Measurements from ENCODE around the gene EDARADD. TPM values are rescaled to one million over a fixed set of nuclear protein-coding genes. Genes with fewer than 3 reads are reported as not detected.
A peak's percentile ranks its signal among the peaks of the same experiment; 100 is the strongest.
"Not testable (repeated sequence)": the region's sequence is repeated elsewhere in the genome, so short reads cannot be mapped to it uniquely, and the experiment has no call there.

Gene EDARADD
- polyA plus RNA-seq, 1 donor (not counting 4 experiments of a cell fraction or from before 2014, with no cell fraction given): 12.3 TPM

DNA sequence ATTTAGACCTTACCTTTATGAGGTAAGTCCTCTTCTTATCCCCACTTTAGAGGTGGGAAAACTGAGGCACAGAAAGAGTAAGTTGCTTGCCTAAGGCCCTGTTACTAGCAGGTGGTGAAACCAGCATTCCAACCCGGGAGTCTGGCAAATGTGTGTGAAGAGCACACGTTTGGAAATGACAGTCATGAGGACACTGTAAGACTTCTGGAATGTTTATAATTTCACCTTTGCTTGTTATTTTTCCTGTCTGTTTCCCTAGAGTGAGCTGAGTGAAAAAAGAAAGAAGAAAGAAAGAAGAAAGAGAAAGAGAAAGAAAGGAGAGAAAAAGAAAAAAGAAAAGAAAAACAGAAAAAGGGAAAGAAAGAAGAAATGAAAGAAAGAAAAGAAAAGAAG, 108.5 kb downstream of the EDARADD start:
- Histone ChIP-seq H2AFZ (ENCODE audit: control insufficient read depth, low read length) (peak overlapping the region; percentile 88), H3K9me1 (ENCODE audit: control insufficient read depth, extremely low read depth, insufficient read depth, low read length) (no peaks in the 10 kb centered on the region), H3K9me3 (ENCODE audit: control insufficient read depth, low read depth, low read length) (no peaks in the 10 kb centered on the region), H3K79me2 (ENCODE audit: control insufficient read depth, insufficient read depth, low read length) (no peaks in the 10 kb centered on the region), H4K20me1 (ENCODE audit: control insufficient read depth, extremely low read depth, insufficient read depth, low read length) (no peaks in the 10 kb centered on the region), H3K9ac (ENCODE audit: control insufficient read depth, extremely low read depth, insufficient read depth, low read length) (no peak overlapping the region), H3K4me3 (ENCODE audit: control insufficient read depth in 2 of 3, extremely low read depth in 1 of 3, insufficient read depth in 2 of 3, low read depth in 1 of 3, low read length in 3 of 3) (no peak overlapping the region), H3K4me2 (ENCODE audit: control insufficient read depth, extremely low read depth, insufficient read depth, low read depth, low read length) (peak overlapping the region; percentile 76), H3K36me3 (ENCODE audit: control insufficient read depth in 2 of 2, extremely low read depth in 1 of 2, insufficient read depth in 2 of 2, low read length in 2 of 2) (no peaks in the 10 kb centered on the region), H3K4me1 (ENCODE audit: control insufficient read depth, extremely low read depth, insufficient read depth, low read length) (peaks cover 4% of the 10 kb centered on the region), H3K27ac (ENCODE audit: control insufficient read depth, insufficient read depth, low read length) (no peak overlapping the region), H3K27me3 (ENCODE audit: control insufficient read depth, extremely low read depth, insufficient read depth, low read length) (no peaks in the 10 kb centered on the region)
- DNase-seq (ENCODE audit: low read depth, low spot score) (no peak), FAIRE-seq (peak; percentile 17)
- dilution Hi-C loops (cut with MboI; ENCODE audit: extremely low pct_ligation_motif_present, low sequenced_read_pairs): no loop called here
- TF ChIP-seq EZH2 (IDR thresholded peaks at IDR 0.05; ENCODE audit: low read length): no peak
- TF ChIP-seq, protein P1, sequence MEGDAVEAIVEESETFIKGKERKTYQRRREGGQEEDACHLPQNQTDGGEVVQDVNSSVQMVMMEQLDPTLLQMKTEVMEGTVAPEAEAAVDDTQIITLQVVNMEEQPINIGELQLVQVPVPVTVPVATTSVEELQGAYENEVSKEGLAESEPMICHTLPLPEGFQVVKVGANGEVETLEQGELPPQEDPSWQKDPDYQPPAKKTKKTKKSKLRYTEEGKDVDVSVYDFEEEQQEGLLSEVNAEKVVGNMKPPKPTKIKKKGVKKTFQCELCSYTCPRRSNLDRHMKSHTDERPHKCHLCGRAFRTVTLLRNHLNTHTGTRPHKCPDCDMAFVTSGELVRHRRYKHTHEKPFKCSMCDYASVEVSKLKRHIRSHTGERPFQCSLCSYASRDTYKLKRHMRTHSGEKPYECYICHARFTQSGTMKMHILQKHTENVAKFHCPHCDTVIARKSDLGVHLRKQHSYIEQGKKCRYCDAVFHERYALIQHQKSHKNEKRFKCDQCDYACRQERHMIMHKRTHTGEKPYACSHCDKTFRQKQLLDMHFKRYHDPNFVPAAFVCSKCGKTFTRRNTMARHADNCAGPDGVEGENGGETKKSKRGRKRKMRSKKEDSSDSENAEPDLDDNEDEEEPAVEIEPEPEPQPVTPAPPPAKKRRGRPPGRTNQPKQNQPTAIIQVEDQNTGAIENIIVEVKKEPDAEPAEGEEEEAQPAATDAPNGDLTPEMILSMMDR (optimal IDR thresholded peaks at IDR 0.05 in 1 of 3, IDR thresholded peaks at IDR 0.05 in 1 of 3, conservative IDR thresholded peaks at IDR 0.05 in 1 of 3; ENCODE audit: extremely low read depth in 1 of 3, insufficient read depth in 2 of 3, low read length in 3 of 3): no peak

DNA sequence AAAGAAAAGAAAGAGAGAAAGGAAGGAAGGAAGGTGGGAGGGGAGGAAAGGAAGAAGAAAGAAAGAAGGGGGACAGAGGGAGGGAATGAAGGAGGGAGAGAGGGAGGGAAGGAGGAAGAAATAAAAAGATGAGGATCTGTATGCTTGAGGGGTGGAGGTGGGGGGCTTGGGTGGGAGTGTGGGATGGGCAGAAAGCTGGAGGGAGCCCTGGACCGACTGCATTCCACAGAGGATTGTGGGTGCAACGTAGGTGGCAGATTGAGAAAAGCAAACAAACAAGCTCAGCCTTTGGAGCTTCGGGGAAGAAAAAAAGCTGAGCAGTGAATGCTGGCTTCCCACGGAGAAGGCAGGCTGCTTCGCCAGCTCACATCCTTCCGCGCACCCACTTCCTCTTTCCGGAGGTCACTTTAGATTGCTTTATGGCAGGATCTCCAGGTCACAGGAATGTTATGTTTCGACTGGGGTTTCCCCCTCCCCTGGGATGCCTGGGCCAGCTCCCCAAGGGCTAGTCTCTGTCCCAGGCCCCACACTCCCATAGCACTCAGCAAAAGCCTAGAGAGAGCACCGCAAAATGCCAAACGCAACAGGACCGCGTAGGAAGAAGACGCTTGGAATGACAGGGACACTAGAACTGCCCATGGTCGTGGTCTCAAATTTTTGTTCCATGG, 109.0 kb downstream of the EDARADD start:
- H3K4me3 ChIP-seq (ENCODE audit: control insufficient read depth in 2 of 3, extremely low read depth in 1 of 3, insufficient read depth in 2 of 3, low read depth in 1 of 3, low read length in 3 of 3): peak overlapping the region in 2 of 3 experiments; percentile 39 to 60
- dilution Hi-C loops (cut with MboI; ENCODE audit: extremely low pct_ligation_motif_present, low sequenced_read_pairs): no loop called here
- no peaks in the 10 kb centered on the region for H3K9me1 ChIP-seq (ENCODE audit: control insufficient read depth, extremely low read depth, insufficient read depth, low read length)

DNA sequence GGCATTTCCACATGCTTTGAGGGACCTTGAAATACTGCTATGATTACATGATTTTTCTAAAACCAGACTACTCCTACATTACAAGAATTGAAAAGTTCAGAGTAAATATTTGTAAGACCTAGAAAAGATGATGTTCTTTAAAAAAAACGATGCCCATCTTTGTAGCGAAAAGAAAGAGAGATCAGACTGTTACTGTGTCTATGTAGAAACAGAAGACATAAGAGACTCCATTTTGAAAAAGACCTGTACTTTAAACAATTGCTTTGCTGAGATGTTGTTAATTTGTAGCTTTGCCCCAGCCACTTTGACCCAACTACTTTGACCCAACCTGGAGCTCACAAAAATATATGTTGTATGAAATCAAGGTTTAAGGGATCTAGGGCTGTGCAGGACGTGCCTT, 110.3 kb downstream of the EDARADD start:
- H3K4me2 ChIP-seq (ENCODE audit: control insufficient read depth, extremely low read depth, insufficient read depth, low read depth, low read length); H2AFZ ChIP-seq (ENCODE audit: control insufficient read depth, low read length); DNase-seq (ENCODE audit: low read depth, low spot score); H3K4me1 ChIP-seq (ENCODE audit: control insufficient read depth, extremely low read depth, insufficient read depth, low read length); H3K4me3 ChIP-seq (ENCODE audit: control insufficient read depth in 2 of 3, extremely low read depth in 1 of 3, insufficient read depth in 2 of 3, low read depth in 1 of 3, low read length in 3 of 3); H4K20me1 ChIP-seq (ENCODE audit: control insufficient read depth, extremely low read depth, insufficient read depth, low read length); H3K79me2 ChIP-seq (ENCODE audit: control insufficient read depth, insufficient read depth, low read length); H3K27ac ChIP-seq (ENCODE audit: control insufficient read depth, insufficient read depth, low read length); H3K9me1 ChIP-seq (ENCODE audit: control insufficient read depth, extremely low read depth, insufficient read depth, low read length); H3K9me3 ChIP-seq (ENCODE audit: control insufficient read depth, low read depth, low read length); dilution Hi-C loops (cut with MboI; ENCODE audit: extremely low pct_ligation_motif_present, low sequenced_read_pairs); H3K9ac ChIP-seq (ENCODE audit: control insufficient read depth, extremely low read depth, insufficient read depth, low read length); H3K36me3 ChIP-seq (ENCODE audit: control insufficient read depth in 2 of 2, extremely low read depth in 1 of 2, insufficient read depth in 2 of 2, low read length in 2 of 2); H3K27me3 ChIP-seq (ENCODE audit: control insufficient read depth, extremely low read depth, insufficient read depth, low read length); FAIRE-seq: not testable (repeated sequence)

More for the DNA sequence above, 109.0 kb downstream of the EDARADD start:
- Histone ChIP-seq H3K27me3 (ENCODE audit: control insufficient read depth, extremely low read depth, insufficient read depth, low read length) (no peaks in the 10 kb centered on the region), H3K36me3 (ENCODE audit: control insufficient read depth in 2 of 2, extremely low read depth in 1 of 2, insufficient read depth in 2 of 2, low read length in 2 of 2) (no peaks in the 10 kb centered on the region), H3K4me2 (ENCODE audit: control insufficient read depth, extremely low read depth, insufficient read depth, low read depth, low read length) (peak overlapping the region; percentile 76), H4K20me1 (ENCODE audit: control insufficient read depth, extremely low read depth, insufficient read depth, low read length) (no peaks in the 10 kb centered on the region), H3K79me2 (ENCODE audit: control insufficient read depth, insufficient read depth, low read length) (no peaks in the 10 kb centered on the region), H2AFZ (ENCODE audit: control insufficient read depth, low read length) (peak overlapping the region; percentile 88), H3K9me3 (ENCODE audit: control insufficient read depth, low read depth, low read length) (no peaks in the 10 kb centered on the region), H3K27ac (ENCODE audit: control insufficient read depth, insufficient read depth, low read length) (no peak overlapping the region), H3K4me1 (ENCODE audit: control insufficient read depth, extremely low read depth, insufficient read depth, low read length) (peaks cover 4% of the 10 kb centered on the region), H3K9ac (ENCODE audit: control insufficient read depth, extremely low read depth, insufficient read depth, low read length) (no peak overlapping the region)
- DNase-seq (ENCODE audit: low read depth, low spot score) (no peak), FAIRE-seq (peak; percentile 20)
- TF ChIP-seq, protein P1 (optimal IDR thresholded peaks at IDR 0.05 in 1 of 3, IDR thresholded peaks at IDR 0.05 in 1 of 3, conservative IDR thresholded peaks at IDR 0.05 in 1 of 3; ENCODE audit: extremely low read depth in 1 of 3, insufficient read depth in 2 of 3, low read length in 3 of 3): no peak
- no peak for TF ChIP-seq EZH2 (IDR thresholded peaks at IDR 0.05; ENCODE audit: low read length)

Measured in keratinocyte (primary cell).